DMS 273 (cell line): ENCODE measurements around the gene PRXL2C.
"Not testable (repeated sequence)": the region's sequence is repeated elsewhere in the genome, so short reads cannot be mapped to it uniquely, and the experiment has no call there.

Experiments
- DNase-seq: peaks from one replicate; lab custom pipeline; 2025; ENCODE audit not compliant: unreplicated experiment; lab: John Stamatoyannopoulos, UW

PRXL2C gene

GRCh38 chr9:96655198-96655851 lies at the start of gene PRXL2C:
PRXL2C (minus strand) TSS chr9:96655317; CDS start chr9:96655281, 36 bp downstream.
- DNase-seq, result peak; percentile 79

- not testable (repeated sequence) for DNase-seq
These were observed 45.7 kb upstream of the PRXL2C start for GRCh38 chr9:96700721-96701375.

GRCh38 chr9:96691326-96691725 lies 36.2 kb upstream of the PRXL2C start:
- DNase-seq, result no peak

GRCh38 chr9:96688745-96689464 lies 33.8 kb upstream of the PRXL2C start:
- no peak for DNase-seq

GRCh38 chr9:96688187-96688586 lies 33.1 kb upstream of the PRXL2C start:
- no peak for DNase-seq

GRCh38 chr9:96686638-96687335 lies 31.7 kb upstream of the PRXL2C start:
- peak; percentile 88 for DNase-seq

GRCh38 chr9:96680812-96681499 lies 25.8 kb upstream of the PRXL2C start:
- peak; percentile 21 for DNase-seq

GRCh38 chr9:96674906-96675538 lies 19.9 kb upstream of the PRXL2C start:
- no peak for DNase-seq

- DNase-seq, result not testable (repeated sequence)
These were observed 18.7 kb upstream of the PRXL2C start for GRCh38 chr9:96673786-96674185.

- no peak for DNase-seq
These were observed 13.9 kb upstream of the PRXL2C start for GRCh38 chr9:96668868-96669534.

GRCh38 chr9:96667363-96667728 lies 12.2 kb upstream of the PRXL2C start:
- DNase-seq, result no peak

- peak; percentile 59 for DNase-seq
These were observed 11.7 kb upstream of the PRXL2C start for GRCh38 chr9:96666653-96667362.

- no peak for DNase-seq
These were observed 10.7 kb upstream of the PRXL2C start for GRCh38 chr9:96665789-96666188.

- no peak for DNase-seq
These were observed 8.5 kb upstream of the PRXL2C start for GRCh38 chr9:96663506-96664120.

GRCh38 chr9:96661711-96662110 lies 6.6 kb upstream of the PRXL2C start:
- DNase-seq, result no peak

- DNase-seq, result no peak
These were observed 5.7 kb upstream of the PRXL2C start for GRCh38 chr9:96660692-96661248.

GRCh38 chr9:96654450-96655197 lies 493 bp downstream of the PRXL2C start:
- peak; percentile 80 for DNase-seq

GRCh38 chr9:96651626-96652025 lies 3.5 kb downstream of the PRXL2C start:
- DNase-seq, result peak; percentile 39
